Gastroesophageal sphincter (tissue), 3 donors: ENCODE measurements around the gene LASP1NB.

Source experiments
- POLR2A ChIP-seq, 2 donors: fragments of 450-650 bp; IDR thresholded peaks; one replicate each; pipeline ENCODE4 v1.6.1; 2017; ENCODE audit warnings: antibody characterized with exemption in 2 of 2, mild to moderate bottlenecking in 2 of 2, moderate library complexity in 1 of 2
- POLR2AphosphoS5 ChIP-seq: sonication (generic); formaldehyde crosslinking; IDR thresholded peaks from one replicate; pipeline ENCODE4 v1.6.1; 2017; ENCODE audit warnings: antibody characterized with exemption
- TF ChIP-seq, protein P1 (sequence below), 4 experiments: fragments of 200-600 bp in 2 of 4; fragments of 450-650 bp in 2 of 4; sonication (generic) in 1 of 4; IDR thresholded peaks; one replicate each; pipeline ENCODE4 v1.5.1; 2017 to 2019; ENCODE audit warnings: antibody characterized with exemption in 4 of 4, mild to moderate bottlenecking in 2 of 4, moderate library complexity in 2 of 4

DNA sequence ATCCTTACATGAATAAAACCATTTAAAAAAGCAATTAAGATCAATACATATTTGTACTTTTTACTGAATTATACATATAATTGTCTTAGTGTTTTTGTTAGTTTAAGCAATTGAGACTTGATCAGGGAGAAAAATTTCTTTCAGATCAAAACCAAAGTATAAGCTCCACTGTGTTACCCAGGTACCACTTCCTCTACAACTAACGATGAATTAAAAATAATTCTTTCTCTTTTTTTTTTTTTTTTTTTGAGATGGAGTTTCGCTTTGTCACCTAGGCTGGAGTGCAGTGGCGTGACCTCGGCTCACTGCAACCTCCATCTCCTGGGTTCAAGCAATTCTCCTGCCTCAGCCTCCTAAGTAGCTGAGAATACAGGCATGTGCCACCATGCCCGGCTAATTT lies 35.0 kb downstream of the LASP1NB start:
- TF ChIP-seq, protein P1, sequence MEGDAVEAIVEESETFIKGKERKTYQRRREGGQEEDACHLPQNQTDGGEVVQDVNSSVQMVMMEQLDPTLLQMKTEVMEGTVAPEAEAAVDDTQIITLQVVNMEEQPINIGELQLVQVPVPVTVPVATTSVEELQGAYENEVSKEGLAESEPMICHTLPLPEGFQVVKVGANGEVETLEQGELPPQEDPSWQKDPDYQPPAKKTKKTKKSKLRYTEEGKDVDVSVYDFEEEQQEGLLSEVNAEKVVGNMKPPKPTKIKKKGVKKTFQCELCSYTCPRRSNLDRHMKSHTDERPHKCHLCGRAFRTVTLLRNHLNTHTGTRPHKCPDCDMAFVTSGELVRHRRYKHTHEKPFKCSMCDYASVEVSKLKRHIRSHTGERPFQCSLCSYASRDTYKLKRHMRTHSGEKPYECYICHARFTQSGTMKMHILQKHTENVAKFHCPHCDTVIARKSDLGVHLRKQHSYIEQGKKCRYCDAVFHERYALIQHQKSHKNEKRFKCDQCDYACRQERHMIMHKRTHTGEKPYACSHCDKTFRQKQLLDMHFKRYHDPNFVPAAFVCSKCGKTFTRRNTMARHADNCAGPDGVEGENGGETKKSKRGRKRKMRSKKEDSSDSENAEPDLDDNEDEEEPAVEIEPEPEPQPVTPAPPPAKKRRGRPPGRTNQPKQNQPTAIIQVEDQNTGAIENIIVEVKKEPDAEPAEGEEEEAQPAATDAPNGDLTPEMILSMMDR (IDR thresholded peaks at IDR 0.05) = no peak
- TF ChIP-seq POLR2AphosphoS5 (no peak), POLR2A (IDR thresholded peaks at IDR 0.05) (no peak)
